Kidney (tissue), 14 donors: ENCODE data around the gene RIMBP2. TPM values are rescaled to one million over a fixed set of nuclear protein-coding genes. Genes with fewer than 3 reads are reported as not detected.
"Not testable (repeated sequence)": the region's sequence is repeated elsewhere in the genome, so short reads cannot be mapped to it uniquely, and the experiment has no call there.

Experiments
- DNase-seq, 5 donors: peaks; one replicate each; pipeline ENCODE4 v3.0.0-alpha.2; 2013 to 2020
- FAIRE-seq: peaks from 2 replicates; lab custom pipeline; 2012; peaks lifted over from hg19 to GRCh38; lab: Jason Lieb, UNC
- H3K27ac ChIP-seq, 2 donors: one replicate each; pipeline ENCODE4 v1.7.0; 2013; ENCODE audit warnings: low read depth in 2 of 2, low read length in 2 of 2, inconsistent platforms in 1 of 2
- H3K27me3 ChIP-seq: one replicate; pipeline ENCODE4 v1.7.1; 2013; ENCODE audit warnings: low read length, inconsistent platforms; ENCODE audit not compliant: control insufficient read depth, insufficient read depth
- H3K36me3 ChIP-seq, 3 donors: one replicate each; pipeline versions ENCODE4 v1.7.0 to v1.7.1; 2013; ENCODE audit warnings: low read length in 3 of 3, control low read depth in 1 of 3, inconsistent platforms in 1 of 3; ENCODE audit not compliant: insufficient read depth in 3 of 3, control insufficient read depth in 2 of 3
- H3K4me1 ChIP-seq, 3 donors: one replicate each; pipeline versions ENCODE4 v1.7.0 to v1.7.1; 2013; ENCODE audit warnings: low read length in 3 of 3, inconsistent platforms in 1 of 3, low read depth in 1 of 3; ENCODE audit not compliant: control insufficient read depth in 2 of 3, insufficient read depth in 2 of 3
- H3K4me3 ChIP-seq, 3 donors: one replicate each; pipeline versions ENCODE4 v1.7.0 to v1.8.1; 2013; ENCODE audit warnings: low read length in 3 of 3, control low read depth in 1 of 3, inconsistent platforms in 1 of 3
- H3K9ac ChIP-seq, 3 donors: one replicate each; pipeline versions ENCODE4 v1.7.0 to v1.7.1; 2013; ENCODE audit warnings: low read length in 3 of 3, control low read depth in 1 of 3, inconsistent platforms in 1 of 3
- H3K9me3 ChIP-seq, 3 donors: one replicate each; pipeline versions ENCODE4 v1.7.0 to v1.7.1; 2013; ENCODE audit warnings: low read length in 3 of 3, control low read depth in 1 of 3, inconsistent platforms in 1 of 3; ENCODE audit not compliant: control insufficient read depth in 2 of 3, insufficient read depth in 1 of 3
- CTCF ChIP-seq: IDR thresholded peaks from 3 replicates; pipeline ENCODE4 v1.5.1; 2012; ENCODE audit warnings: mild to moderate bottlenecking, moderate library complexity, borderline replicate concordance; ENCODE audit not compliant: insufficient read depth; ENCODE audit errors: extremely low read depth
- intact Hi-C: fragments of 100-400 bp; cut with DNase I; formaldehyde crosslinking; loops from one replicate; pipeline ENCODE4 v1.11.1; 2022
- polyA plus RNA-seq: library from polyadenylated mRNA; stranded (reverse); fragments of 350-450 nt; fragmentation: Illumina TruSeq; extraction: RNeasy Lipid Tissue Mini Kit (QIAGEN cat#74804); gene quantifications from one replicate; pipeline ENCODE4 v1.2.3, GENCODE V29; 2014; ENCODE audit warnings: low read depth, low replicate concordance; ENCODE audit not compliant: insufficient read depth
- total RNA-seq: library from RNA; stranded (reverse); fragmentation: NEBNext Ultra II Directional; extraction: Animal tissue kit (Norgen Biotek cat#: 25700); gene quantifications from one replicate; pipeline ENCODE4 v1.2.1, GENCODE V29; 2021
- donor health status: control.
- donor health status: control.
- donor health status: control.
- donor health status: control.
- donor health status: control.
- donor health status: DM: yes; HTN: yes; CAD: no.
- donor health status: Normal renal cell carcinoma (clear cell type).

Gene RIMBP2
- total and polyA plus RNA-seq, 2 donors from 2014 or later, result 2.8 to 51.7 TPM

- Histone ChIP-seq H3K27ac (no peak overlapping the region), H3K36me3 (no peaks in the 10 kb centered on the region), H3K9ac (no peak overlapping the region), H3K4me3 (no peak overlapping the region), H3K4me1 (no peaks in the 10 kb centered on the region), H3K27me3 (no peaks in the 10 kb centered on the region), H3K9me3 (no peaks in the 10 kb centered on the region)
- FAIRE-seq (no peak), DNase-seq (no peak)
- intact Hi-C loops, result no loop called here
- no peak for TF ChIP-seq CTCF
Observed at GRCh38 chr12:130589540-130590317, 126.4 kb downstream of the RIMBP2 start.

GRCh38 chr12:130588696-130589539, 127.2 kb downstream of the RIMBP2 start:
- intact Hi-C loops, result no loop called here
- H3K4me1 ChIP-seq, result no peaks in the 10 kb centered on the region
- TF ChIP-seq CTCF, result no peak
- no peak overlapping the region for H3K9ac ChIP-seq
- no peak overlapping the region for H3K27ac ChIP-seq
- H3K4me3 ChIP-seq, result no peak overlapping the region
- DNase-seq (no peak), FAIRE-seq (no peak)
- H3K27me3 ChIP-seq, result no peaks in the 10 kb centered on the region
- no peaks in the 10 kb centered on the region for H3K36me3 ChIP-seq
- peaks cover 0 to 3% (median 0%) of the 10 kb centered on the region in 3 donors for H3K9me3 ChIP-seq

GRCh38 chr12:130587966-130588365, 128.1 kb downstream of the RIMBP2 start:
- intact Hi-C loops, result no loop called here
- DNase-seq, result no peak
- peaks cover 0 to 5% (median 0%) of the 10 kb centered on the region in 3 donors for H3K9me3 ChIP-seq
- no peak for FAIRE-seq
- no peaks in the 10 kb centered on the region for H3K4me1 ChIP-seq
- H3K36me3 ChIP-seq, result no peaks in the 10 kb centered on the region
- no peaks in the 10 kb centered on the region for H3K27me3 ChIP-seq
- no peak overlapping the region for H3K4me3 ChIP-seq
- TF ChIP-seq CTCF, result no peak
- no peak overlapping the region for H3K9ac ChIP-seq
- no peak overlapping the region for H3K27ac ChIP-seq

GRCh38 chr12:130584475-130584874, 131.6 kb downstream of the RIMBP2 start:
- intact Hi-C loops, FAIRE-seq, H3K9me3 ChIP-seq: not testable (repeated sequence)

More at GRCh38 chr12:130584475-130584874, 131.6 kb downstream of the RIMBP2 start:
- not testable (repeated sequence) for DNase-seq, H3K27ac ChIP-seq, H3K4me1 ChIP-seq, H3K36me3 ChIP-seq, H3K27me3 ChIP-seq, H3K9ac ChIP-seq
- H3K4me3 ChIP-seq, result peak overlapping the region in 1 of 3 donors; percentile 20
